Measurements from ENCODE around the gene RNASE8.

RNASE8 gene

GRCh38 chr14:21043387-21043973 lies 14.1 kb upstream of the RNASE8 start:
- Histone ChIP-seq H3K9me3 (ENCODE audit: control insufficient read depth, insufficient read depth, low read length) (no peaks in the 10 kb centered on the region), H3F3A (ENCODE audit: control insufficient read depth, insufficient read depth) (no peaks in the 10 kb centered on the region), H3K27me3 (ENCODE audit: control insufficient read depth, low read length) (peaks cover 47% of the 10 kb centered on the region), H3K4me2 (ENCODE audit: low read length) (no peak overlapping the region), H4K20me1 (ENCODE audit: control insufficient read depth, insufficient read depth, low read depth, low read length) (no peaks in the 10 kb centered on the region), H3K36me3 (ENCODE audit: control insufficient read depth, low read length) (no peaks in the 10 kb centered on the region), H3K4me1 (ENCODE audit: control insufficient read depth, low read length) (no peaks in the 10 kb centered on the region), H3K27ac (ENCODE audit: low read depth, low read length) (no peak overlapping the region), H3K79me2 (ENCODE audit: control insufficient read depth, low read length) (no peaks in the 10 kb centered on the region), H3K4me3 (ENCODE audit: low read length) (no peak overlapping the region), H3K9me2 (replicated peaks; ENCODE audit: control insufficient read depth, low read length) (no peaks in the 10 kb centered on the region)
- no peak for TF ChIP-seq EZH2phosphoT487 (IDR thresholded peaks at IDR 0.05; ENCODE audit: borderline replicate concordance, low read length)
- TF ChIP-seq, protein P1, sequence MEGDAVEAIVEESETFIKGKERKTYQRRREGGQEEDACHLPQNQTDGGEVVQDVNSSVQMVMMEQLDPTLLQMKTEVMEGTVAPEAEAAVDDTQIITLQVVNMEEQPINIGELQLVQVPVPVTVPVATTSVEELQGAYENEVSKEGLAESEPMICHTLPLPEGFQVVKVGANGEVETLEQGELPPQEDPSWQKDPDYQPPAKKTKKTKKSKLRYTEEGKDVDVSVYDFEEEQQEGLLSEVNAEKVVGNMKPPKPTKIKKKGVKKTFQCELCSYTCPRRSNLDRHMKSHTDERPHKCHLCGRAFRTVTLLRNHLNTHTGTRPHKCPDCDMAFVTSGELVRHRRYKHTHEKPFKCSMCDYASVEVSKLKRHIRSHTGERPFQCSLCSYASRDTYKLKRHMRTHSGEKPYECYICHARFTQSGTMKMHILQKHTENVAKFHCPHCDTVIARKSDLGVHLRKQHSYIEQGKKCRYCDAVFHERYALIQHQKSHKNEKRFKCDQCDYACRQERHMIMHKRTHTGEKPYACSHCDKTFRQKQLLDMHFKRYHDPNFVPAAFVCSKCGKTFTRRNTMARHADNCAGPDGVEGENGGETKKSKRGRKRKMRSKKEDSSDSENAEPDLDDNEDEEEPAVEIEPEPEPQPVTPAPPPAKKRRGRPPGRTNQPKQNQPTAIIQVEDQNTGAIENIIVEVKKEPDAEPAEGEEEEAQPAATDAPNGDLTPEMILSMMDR (IDR thresholded peaks at IDR 0.05; ENCODE audit: low read depth, low read length, poor library complexity, severe bottlenecking) = no peak

GRCh38 chr14:21043974-21044618 lies 13.5 kb upstream of the RNASE8 start:
- Histone ChIP-seq H4K20me1 (ENCODE audit: control insufficient read depth, insufficient read depth, low read depth, low read length) (no peaks in the 10 kb centered on the region), H3K9me3 (ENCODE audit: control insufficient read depth, insufficient read depth, low read length) (no peaks in the 10 kb centered on the region), H3K79me2 (ENCODE audit: control insufficient read depth, low read length) (no peaks in the 10 kb centered on the region), H3K36me3 (ENCODE audit: control insufficient read depth, low read length) (no peaks in the 10 kb centered on the region), H3K27ac (ENCODE audit: low read depth, low read length) (no peak overlapping the region), H3K27me3 (ENCODE audit: control insufficient read depth, low read length) (peaks cover 49% of the 10 kb centered on the region), H3K9me2 (replicated peaks; ENCODE audit: control insufficient read depth, low read length) (no peaks in the 10 kb centered on the region), H3F3A (ENCODE audit: control insufficient read depth, insufficient read depth) (no peaks in the 10 kb centered on the region), H3K4me2 (ENCODE audit: low read length) (no peak overlapping the region), H3K4me1 (ENCODE audit: control insufficient read depth, low read length) (no peaks in the 10 kb centered on the region), H3K4me3 (ENCODE audit: low read length) (no peak overlapping the region)
- no peak for TF ChIP-seq EZH2phosphoT487 (IDR thresholded peaks at IDR 0.05; ENCODE audit: borderline replicate concordance, low read length)
- TF ChIP-seq, protein P1 (IDR thresholded peaks at IDR 0.05; ENCODE audit: low read depth, low read length, poor library complexity, severe bottlenecking) = no peak

DNA sequence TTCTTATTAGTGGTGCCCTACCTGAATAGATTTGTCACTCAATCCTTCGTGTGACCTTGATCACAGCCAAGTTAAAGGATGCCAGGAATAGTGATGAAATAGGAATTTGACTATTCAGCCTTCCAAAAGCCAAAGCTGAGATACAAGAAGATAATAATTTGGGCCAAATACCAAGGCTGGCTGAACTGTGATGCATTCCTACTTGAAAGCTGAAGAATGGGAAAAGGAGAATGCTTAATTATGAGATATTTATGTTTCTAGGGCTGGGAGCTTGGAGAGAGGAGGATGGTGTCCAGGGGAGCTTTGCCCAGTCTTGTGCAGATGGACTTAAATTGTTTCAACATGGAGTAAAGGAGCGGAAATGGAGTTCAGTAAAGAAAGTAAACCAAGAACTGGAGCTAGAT lies 10.2 kb upstream of the RNASE8 start:
- H3K4me2 ChIP-seq (ENCODE audit: low read length) = no peak overlapping the region
- no peak overlapping the region for H3K27ac ChIP-seq (ENCODE audit: low read depth, low read length)
- H3K27me3 ChIP-seq (ENCODE audit: control insufficient read depth, low read length) = peaks cover 57% of the 10 kb centered on the region
- no peak overlapping the region for H3K4me3 ChIP-seq (ENCODE audit: low read length)
- TF ChIP-seq, protein P1 (IDR thresholded peaks at IDR 0.05; ENCODE audit: low read depth, low read length, poor library complexity, severe bottlenecking) = no peak
- no peak for TF ChIP-seq EZH2phosphoT487 (IDR thresholded peaks at IDR 0.05; ENCODE audit: borderline replicate concordance, low read length)
- no peaks in the 10 kb centered on the region for H4K20me1 ChIP-seq (ENCODE audit: control insufficient read depth, insufficient read depth, low read depth, low read length)
- H3F3A ChIP-seq (ENCODE audit: control insufficient read depth, insufficient read depth) = no peaks in the 10 kb centered on the region
- no peaks in the 10 kb centered on the region for H3K79me2 ChIP-seq (ENCODE audit: control insufficient read depth, low read length)
- no peaks in the 10 kb centered on the region for H3K9me3 ChIP-seq (ENCODE audit: control insufficient read depth, insufficient read depth, low read length)
- no peaks in the 10 kb centered on the region for H3K4me1 ChIP-seq (ENCODE audit: control insufficient read depth, low read length)
- no peaks in the 10 kb centered on the region for H3K36me3 ChIP-seq (ENCODE audit: control insufficient read depth, low read length)
- H3K9me2 ChIP-seq (replicated peaks; ENCODE audit: control insufficient read depth, low read length) = no peaks in the 10 kb centered on the region

All from DOHH2 (cell line).